Subcutaneous adipose tissue (tissue), 4 donors: Measurements from ENCODE around the gene PIM2. TPM values are rescaled to one million over a fixed set of nuclear protein-coding genes. Genes with fewer than 3 reads are reported as not detected.

Source experiments
- CTCF ChIP-seq: fragments of 450-650 bp; IDR thresholded peaks from one replicate; pipeline ENCODE4 v1.5.1; 2016; ENCODE audit warnings: low read depth, mild to moderate bottlenecking, control low read depth, antibody characterized with exemption, moderate library complexity
- total RNA-seq, 4 donors: library from RNA; depleted of rRNA; stranded (reverse); fragments of >200 nt; gene quantifications; one replicate each; pipeline ENCODE4 v1.1.0, GENCODE V29; 2016

Gene PIM2
- total RNA-seq, 4 donors from 2014 or later: 3.4 to 11.7 (median 5.5) TPM

- TF ChIP-seq CTCF: no peak
Measured at GRCh38 chrX:48903290-48903689, 15.5 kb downstream of the PIM2 start.

- no peak for TF ChIP-seq CTCF
Measured at GRCh38 chrX:48902776-48903175, 16.0 kb downstream of the PIM2 start.

GRCh38 chrX:48902135-48902534 lies 16.7 kb downstream of the PIM2 start:
- TF ChIP-seq CTCF: no peak

- no peak for TF ChIP-seq CTCF
Measured at GRCh38 chrX:48901069-48901468, 17.8 kb downstream of the PIM2 start.

GRCh38 chrX:48899078-48899410 lies 19.8 kb downstream of the PIM2 start:
- no peak for TF ChIP-seq CTCF

GRCh38 chrX:48897625-48898306 lies 21.1 kb downstream of the PIM2 start, which contains the start of the genes PQBP1 and TIMM17B:
Gene PQBP1, plus strand, starts transcription at chrX:48897930. Its CDS starts 580 bp downstream, at chrX:48898510.
Gene TIMM17B, minus strand, starts transcription at chrX:48897768. Its CDS starts 19 bp downstream, at chrX:48897749.
- no peak for TF ChIP-seq CTCF

GRCh38 chrX:48897157-48897624 lies 21.6 kb downstream of the PIM2 start:
- TF ChIP-seq CTCF: no peak
